Tibial nerve (tissue), 4 donors: ENCODE measurements around the gene CTNNB1. TPM values are rescaled to one million over a fixed set of nuclear protein-coding genes. Genes with fewer than 3 reads are reported as not detected.

Source experiments
- DNase-seq, 2 donors: peaks; one replicate each; pipeline ENCODE4 v3.0.0-alpha.2; 2019; ENCODE audit warnings: low spot score in 2 of 2
- H3K27ac ChIP-seq, 4 donors: fragments of 200-600 bp; sonication (generic) in 3 of 4; one replicate each; pipeline ENCODE4 v1.5.1; 2017 to 2019; ENCODE audit warnings: mild to moderate bottlenecking in 1 of 4
- H3K27me3 ChIP-seq, 2 donors: fragments of 200-600 bp; sonication (generic) in 1 of 2; one replicate each; pipeline versions ENCODE4 v1.5.1 to v1.6.0; 2017 to 2019
- H3K36me3 ChIP-seq, 3 donors: fragments of 200-600 bp; sonication (generic); one replicate each; pipeline ENCODE4 v1.5.1; 2018 to 2019
- H3K4me1 ChIP-seq, 4 donors: fragments of 200-600 bp; sonication (generic) in 3 of 4; one replicate each; pipeline ENCODE4 v1.5.1; 2017 to 2019
- H3K4me3 ChIP-seq, 4 donors: fragments of 200-600 bp; sonication (generic) in 3 of 4; one replicate each; pipeline ENCODE4 v1.5.1; 2017 to 2019; ENCODE audit warnings: mild to moderate bottlenecking in 1 of 4, moderate library complexity in 1 of 4
- H3K9me3 ChIP-seq, 4 donors: fragments of 200-600 bp; sonication (generic) in 3 of 4; one replicate each; pipeline ENCODE4 v1.5.1; 2017 to 2019
- CTCF ChIP-seq, 5 experiments: fragments of 200-600 bp in 3 of 5; fragments of 450-650 bp in 2 of 5; sonication (generic) in 3 of 5; IDR thresholded peaks; one replicate each; pipeline ENCODE4 v1.5.1; 2016 to 2019; ENCODE audit warnings: antibody characterized with exemption in 5 of 5, mild to moderate bottlenecking in 3 of 5, moderate library complexity in 2 of 5
- EP300 ChIP-seq, 2 donors: sonication (generic); formaldehyde crosslinking; IDR thresholded peaks; one replicate each; pipeline ENCODE4 v1.6.1; 2017; ENCODE audit warnings: antibody characterized with exemption in 2 of 2, mild to moderate bottlenecking in 1 of 2
- POLR2A ChIP-seq, 2 donors: fragments of 450-650 bp; IDR thresholded peaks; one replicate each; pipeline ENCODE4 v1.6.1; 2017; ENCODE audit warnings: antibody characterized with exemption in 2 of 2, mild to moderate bottlenecking in 2 of 2, moderate library complexity in 2 of 2
- WGBS, 2 donors: methylation state at CpG; one replicate each; pipeline ENCODE4 v1.1.5; 2018; 5-methylcytosine and 5-hydroxymethylcytosine counted together
- total RNA-seq, 4 donors: library from RNA; depleted of rRNA; stranded (reverse); fragments of >200 nt; gene quantifications; one replicate each; pipeline ENCODE4 v1.1.0, GENCODE V29; 2016

Gene CTNNB1
- total RNA-seq, 4 donors from 2014 or later, result 411 to 548 (median 505) TPM

- WGBS, 2 donors, result 76 to 78% methylated on average over 7 of the region's 7 CpGs
- peaks cover 0 to 29% (median 11%) of the 10 kb centered on the region in 4 donors for H3K4me1 ChIP-seq
- H3K9me3 ChIP-seq, result no peaks in the 10 kb centered on the region
- TF ChIP-seq EP300 (IDR thresholded peaks at IDR 0.05) (no peak), POLR2A (IDR thresholded peaks at IDR 0.05) (no peak), CTCF (IDR thresholded peaks at IDR 0.05) (no peak)
- peaks cover 0 to 69% (median 3%) of the 10 kb centered on the region in 3 donors for H3K36me3 ChIP-seq
- H3K4me3 ChIP-seq, result no peak overlapping the region
- H3K27ac ChIP-seq, result no peak overlapping the region
- H3K27me3 ChIP-seq, result no peaks in the 10 kb centered on the region
- no peak for DNase-seq
These were observed 42.7 kb downstream of the CTNNB1 start for GRCh38 chr3:41241800-41242571.

GRCh38 chr3:41243183-41243582 is 43.9 kb downstream of the CTNNB1 start:
- no peak overlapping the region for H3K27ac ChIP-seq
- 69 to 100% methylated on average over 2 of the region's 2 CpGs for WGBS, 2 donors
- H3K4me3 ChIP-seq, result no peak overlapping the region
- peaks cover 0 to 58% (median 3%) of the 10 kb centered on the region in 3 donors for H3K36me3 ChIP-seq
- TF ChIP-seq POLR2A (IDR thresholded peaks at IDR 0.05), result no peak
- TF ChIP-seq CTCF (IDR thresholded peaks at IDR 0.05), result no peak
- TF ChIP-seq EP300 (IDR thresholded peaks at IDR 0.05), result no peak
- H3K27me3 ChIP-seq, result no peaks in the 10 kb centered on the region
- H3K9me3 ChIP-seq, result no peaks in the 10 kb centered on the region
- no peak for DNase-seq
- H3K4me1 ChIP-seq, result peaks cover 0 to 31% (median 14%) of the 10 kb centered on the region in 4 donors

- Histone ChIP-seq H3K9me3 (no peaks in the 10 kb centered on the region), H3K4me1 (peaks cover 0 to 18% (median 11%) of the 10 kb centered on the region in 4 donors), H3K27me3 (no peaks in the 10 kb centered on the region), H3K4me3 (no peak overlapping the region), H3K36me3 (peaks cover 0 to 43% (median 0%) of the 10 kb centered on the region in 3 donors), H3K27ac (no peak overlapping the region)
- TF ChIP-seq CTCF (IDR thresholded peaks at IDR 0.05) (no peak), EP300 (IDR thresholded peaks at IDR 0.05) (no peak), POLR2A (IDR thresholded peaks at IDR 0.05) (no peak)
- 75 to 78% methylated on average over 6 of the region's 6 CpGs for WGBS, 2 donors
- no peak for DNase-seq
These were observed 45.5 kb downstream of the CTNNB1 start for GRCh38 chr3:41244620-41245336.

- no peak overlapping the region for H3K4me3 ChIP-seq
- peaks cover 0 to 18% (median 11%) of the 10 kb centered on the region in 4 donors for H3K4me1 ChIP-seq
- H3K9me3 ChIP-seq, result peaks cover 0 to 5% (median 2%) of the 10 kb centered on the region in 4 donors
- TF ChIP-seq POLR2A (IDR thresholded peaks at IDR 0.05) (no peak), EP300 (IDR thresholded peaks at IDR 0.05) (peak in 1 of 2 donors; percentile 82)
- no peak for DNase-seq
- H3K27ac ChIP-seq, result peak overlapping the region in 3 of 4 donors; percentile 26 to 68 (median 44)
- H3K27me3 ChIP-seq, result no peaks in the 10 kb centered on the region
- H3K36me3 ChIP-seq, result peaks cover 0 to 20% (median 0%) of the 10 kb centered on the region in 3 donors
- WGBS, 2 donors, result 43 to 47% methylated on average over 11 to 12 of the region's 12 CpGs
These were observed 48.0 kb downstream of the CTNNB1 start for GRCh38 chr3:41247055-41248004.

- Histone ChIP-seq H3K27me3 (no peaks in the 10 kb centered on the region), H3K36me3 (peaks cover 0 to 19% (median 0%) of the 10 kb centered on the region in 3 donors), H3K9me3 (peaks cover 0 to 5% (median 2%) of the 10 kb centered on the region in 4 donors), H3K27ac (peak overlapping the region in 2 of 4 donors; percentile 3 to 20), H3K4me3 (no peak overlapping the region), H3K4me1 (peaks cover 0 to 18% (median 11%) of the 10 kb centered on the region in 4 donors)
- 65 to 75% methylated on average over 3 of the region's 3 CpGs for WGBS, 2 donors
- TF ChIP-seq EP300 (IDR thresholded peaks at IDR 0.05) (no peak), CTCF (IDR thresholded peaks at IDR 0.05) (no peak)
- no peak for DNase-seq
These were observed 49.2 kb downstream of the CTNNB1 start for GRCh38 chr3:41248525-41248924.
